Activated CD8-positive, alpha-beta memory T cell treated with anti-CD3 and anti-CD28 coated beads, Interleukin-2, amount 50 U/mL, for 1 hour (primary cell): ENCODE data around the gene TMEM190.

Source experiments
- DNase-seq: peaks from one replicate; pipeline ENCODE4 v3.0.0-alpha.2; 2020; ENCODE audit errors: extremely low read depth

TMEM190 gene

GRCh38 chr19:55370305-55370988, 6.2 kb upstream of the TMEM190 start, which contains the start of gene IL11:
IL11 (minus strand) TSS chr19:55370463; CDS start chr19:55370310, 153 bp downstream.
- DNase-seq, result no peak

DNA sequence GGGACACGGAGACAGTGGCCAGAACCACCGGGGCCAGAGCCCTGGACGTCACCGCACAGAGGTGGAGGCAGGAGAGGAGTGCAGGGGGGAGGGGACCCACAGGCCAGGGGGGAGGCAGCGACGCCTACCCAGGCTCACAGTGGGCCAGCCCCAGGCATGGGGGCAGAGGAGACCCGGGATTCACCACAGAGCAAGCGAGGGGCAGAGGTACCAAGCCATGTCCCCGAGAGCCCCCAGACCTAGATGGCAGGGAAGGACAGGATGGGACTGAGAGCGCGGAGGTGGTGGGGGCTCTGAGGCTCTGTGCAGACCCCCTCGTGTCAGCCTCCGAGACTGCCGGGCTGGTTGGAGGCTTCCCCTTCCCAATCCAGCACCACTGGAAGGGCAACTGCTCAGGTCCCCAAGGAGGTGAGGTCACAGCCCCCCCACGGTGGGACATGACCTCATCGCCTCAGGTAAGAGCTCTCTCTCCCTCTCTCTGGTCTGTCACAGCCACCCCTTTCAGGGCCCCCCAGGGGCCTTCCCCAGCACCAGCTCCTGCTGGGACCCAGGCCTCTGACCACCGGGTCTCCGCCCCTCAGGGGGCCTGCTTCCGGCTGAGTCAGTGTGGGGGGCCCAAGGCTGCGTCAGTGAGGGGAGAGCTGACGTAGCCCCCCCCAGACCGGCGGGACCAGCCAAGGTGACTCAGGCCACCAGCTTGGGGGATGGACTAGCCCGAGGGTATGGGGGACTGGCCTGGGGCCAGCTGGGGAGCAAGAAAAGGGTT, 4.1 kb upstream of the TMEM190 start:
- DNase-seq, result no peak

- DNase-seq, result no peak
Measured at GRCh38 chr19:55373306-55373992, 3.2 kb upstream of the TMEM190 start.

- no peak for DNase-seq
Measured at GRCh38 chr19:55373993-55374757, 2.5 kb upstream of the TMEM190 start.

DNA sequence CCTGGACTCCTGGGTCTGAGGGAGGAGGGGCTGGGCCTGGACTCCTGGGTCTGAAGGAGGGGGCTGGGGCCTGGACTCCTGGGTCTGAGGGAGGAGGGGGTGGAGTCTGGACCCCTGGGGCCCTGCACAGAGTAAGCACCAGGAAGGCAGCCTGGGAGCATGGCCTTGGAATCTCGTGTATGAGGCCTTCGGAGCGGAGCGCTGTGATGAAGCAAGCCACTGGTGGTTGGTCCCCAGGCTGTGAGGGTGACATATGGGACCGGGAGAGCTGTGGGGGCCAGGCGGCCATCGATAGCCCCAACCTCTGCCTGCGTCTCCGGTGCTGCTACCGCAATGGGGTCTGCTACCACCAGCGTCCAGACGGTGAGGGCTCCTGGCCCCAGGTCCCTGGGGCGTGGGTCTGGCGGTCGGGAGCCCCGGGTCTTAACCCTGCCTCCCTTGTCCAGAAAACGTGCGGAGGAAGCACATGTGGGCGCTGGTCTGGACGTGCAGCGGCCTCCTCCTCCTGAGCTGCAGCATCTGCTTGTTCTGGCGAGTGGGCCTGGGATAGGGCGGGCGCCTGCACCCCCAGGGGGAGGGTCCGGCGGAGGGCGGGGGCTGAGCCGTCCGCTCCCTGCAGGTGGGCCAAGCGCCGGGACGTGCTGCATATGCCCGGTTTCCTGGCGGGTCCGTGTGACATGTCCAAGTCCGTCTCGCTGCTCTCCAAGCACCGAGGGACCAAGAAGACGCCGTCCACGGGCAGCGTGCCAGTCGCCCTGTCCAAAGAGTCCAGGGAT, 918 bp downstream of the TMEM190 start:
- DNase-seq, result no peak

DNA sequence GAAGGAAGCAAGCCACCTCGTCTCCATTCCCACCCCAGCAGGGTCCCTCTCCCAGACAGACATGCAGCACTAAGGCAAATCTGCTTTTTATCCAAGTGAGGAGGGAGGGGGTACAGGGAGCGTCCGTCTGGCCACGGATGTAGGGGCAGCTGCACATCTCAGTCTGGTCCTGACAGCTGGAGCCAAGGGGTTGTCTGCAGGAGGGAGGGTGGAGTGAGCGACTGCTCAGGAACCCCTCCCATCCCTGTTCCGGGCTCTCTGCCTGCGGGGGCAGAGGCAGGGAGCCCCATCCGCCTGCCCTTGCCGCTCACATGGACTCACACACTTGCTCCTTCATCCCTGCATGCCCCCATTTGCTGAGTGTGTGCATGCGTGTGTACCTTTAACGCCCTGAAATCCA, 2.5 kb downstream of the TMEM190 start:
- DNase-seq, result no peak

DNA sequence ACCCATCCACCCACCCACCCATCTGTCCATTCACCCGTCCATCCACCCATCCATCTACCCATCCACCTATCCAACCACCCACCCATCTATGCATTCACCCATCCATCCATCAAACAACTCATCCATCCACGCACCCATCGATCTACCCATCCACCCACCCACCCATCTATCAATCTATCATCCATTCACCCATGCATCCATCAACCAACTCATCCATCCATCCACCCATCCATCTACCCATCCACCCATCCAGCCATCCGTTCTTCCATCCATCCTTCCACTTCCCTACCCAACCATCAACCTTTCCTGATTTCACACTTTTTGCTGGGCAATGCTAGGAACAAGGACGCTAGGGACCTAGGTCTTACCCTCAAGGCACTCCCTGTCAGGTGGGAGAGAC, 5.4 kb downstream of the TMEM190 start:
- no peak for DNase-seq

- no peak for DNase-seq
Measured at GRCh38 chr19:55382522-55383054, 6.0 kb downstream of the TMEM190 start.

DNA sequence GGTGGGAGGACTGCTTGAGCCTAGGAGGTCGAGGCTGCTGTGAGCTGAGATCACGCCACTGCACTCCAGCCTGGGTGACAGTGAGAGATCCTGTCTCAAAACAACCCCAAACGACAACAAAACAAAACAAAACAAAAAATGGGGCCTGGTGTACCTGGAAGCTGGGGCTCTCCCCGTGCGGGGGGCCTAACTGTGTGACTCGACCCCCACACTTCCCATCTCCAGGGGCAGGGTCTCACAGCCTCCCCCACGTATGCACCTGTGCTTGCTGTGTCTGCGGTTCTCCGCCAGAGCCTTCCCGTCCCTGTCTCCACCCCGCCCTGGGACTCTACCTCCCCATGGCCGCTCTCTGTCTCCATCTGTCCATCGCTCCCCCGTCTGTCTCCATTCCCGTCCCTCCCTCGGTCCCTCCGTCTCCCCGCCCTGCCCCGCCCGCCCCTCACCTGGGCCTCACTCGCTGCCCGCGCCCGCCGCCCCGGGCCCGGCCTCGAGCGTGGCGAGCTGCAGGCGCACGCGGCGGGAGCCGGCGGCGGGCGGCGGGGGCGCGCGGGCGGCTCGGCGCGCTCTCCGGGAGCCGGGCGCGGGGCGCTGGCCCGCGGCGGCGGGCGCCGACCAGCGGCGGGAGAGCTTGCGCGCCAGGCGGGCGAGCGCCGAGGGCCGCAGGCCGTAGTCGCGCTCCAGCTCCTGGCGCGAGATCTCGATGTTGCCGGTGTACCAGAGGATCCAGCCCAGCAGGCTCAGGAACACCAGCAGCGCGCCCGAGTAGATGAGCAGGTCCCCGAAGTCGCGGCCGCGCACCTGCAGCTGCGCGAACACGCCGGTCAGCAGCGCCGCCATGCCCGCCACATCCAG, 6.9 kb downstream of the TMEM190 start:
- no peak for DNase-seq

DNA sequence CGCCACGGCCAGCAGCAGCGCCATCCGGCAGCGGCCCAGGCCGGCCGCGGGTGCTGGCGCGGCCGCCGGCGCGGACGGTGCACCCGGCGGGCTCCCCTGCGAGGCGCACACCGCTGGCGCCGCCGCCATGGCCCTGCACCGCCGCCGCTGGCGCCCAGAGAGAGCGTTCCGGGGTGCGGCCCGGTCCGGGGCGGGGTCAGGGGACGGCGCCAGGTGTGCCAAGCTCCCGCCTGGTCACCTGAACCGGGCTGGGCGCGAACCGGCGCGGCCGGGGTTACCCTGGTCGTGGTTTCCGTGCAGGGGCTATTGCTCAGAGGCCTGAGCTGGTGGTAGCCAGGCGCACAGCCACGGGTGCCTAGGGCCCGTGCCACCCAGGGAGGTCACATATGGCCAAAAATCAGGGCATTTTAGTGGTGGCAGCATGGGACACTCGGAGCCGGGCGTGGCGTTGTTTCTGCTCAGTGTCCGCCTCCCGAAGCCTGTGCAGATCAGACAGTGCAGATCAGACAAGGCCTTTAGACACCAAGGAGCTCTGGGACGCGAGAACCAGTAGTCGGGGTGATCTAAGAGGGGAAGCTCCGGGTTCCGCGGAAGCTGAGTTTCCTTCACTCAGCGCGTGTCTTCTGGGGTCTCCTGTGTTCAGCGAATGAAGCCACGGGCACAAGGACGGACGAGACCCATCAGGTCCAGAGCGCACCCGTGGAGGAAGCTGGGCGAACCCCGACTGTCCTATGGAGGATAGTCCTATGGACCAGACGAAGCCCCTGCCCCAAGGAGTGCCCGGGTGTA, 7.7 kb downstream of the TMEM190 start, which contains the start of gene TMEM238:
TMEM238 (minus strand) TSS at position 162 of the 789 bp plus-strand sequence; CDS start at position 129, 33 bp downstream.
- no peak for DNase-seq

- peak; percentile 79 for DNase-seq
Measured at GRCh38 chr19:55384920-55385723, 8.5 kb downstream of the TMEM190 start.

DNA sequence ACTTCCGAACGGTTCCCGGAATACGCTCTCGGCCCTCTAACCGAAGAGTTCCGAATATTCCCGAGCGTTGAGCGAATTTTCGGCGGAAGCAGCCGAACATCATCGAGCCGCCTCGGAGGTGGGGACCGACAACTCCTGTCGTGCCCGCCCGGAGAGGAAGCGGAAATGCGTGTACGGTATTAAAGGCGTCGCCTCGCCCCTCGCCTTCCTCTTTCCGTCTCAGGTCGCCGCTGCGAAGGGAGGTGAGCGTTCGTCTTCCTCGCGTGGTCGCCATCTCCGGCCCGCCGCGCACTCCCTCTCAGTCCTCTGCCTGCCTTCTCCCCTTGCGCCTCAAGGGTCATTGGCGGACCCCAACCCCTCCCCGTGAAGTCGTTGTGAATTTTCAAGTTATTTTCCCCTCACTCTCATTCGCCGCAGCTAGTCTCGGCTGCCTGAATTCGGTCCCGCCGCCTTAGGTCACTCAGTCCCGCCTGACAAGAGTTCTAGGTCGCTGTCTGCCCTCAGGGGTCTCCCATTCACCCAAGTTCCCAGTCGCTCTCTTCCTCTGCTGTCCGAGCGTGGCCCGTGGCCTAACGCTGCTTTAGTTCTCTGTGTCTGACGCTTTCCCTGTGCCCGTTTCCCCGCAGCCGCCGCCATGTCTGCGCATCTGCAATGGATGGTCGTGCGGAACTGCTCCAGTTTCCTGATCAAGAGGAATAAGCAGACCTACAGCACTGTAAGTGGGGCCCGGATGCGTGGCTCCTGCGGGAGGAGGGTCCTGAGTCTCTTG, 9.3 kb downstream of the TMEM190 start, which contains the start of gene RPL28:
RPL28 (plus strand) TSS at position 209 of the 769 bp plus-strand sequence; CDS start at position 635, 426 bp downstream.
- peak; percentile 96 for DNase-seq

DNA sequence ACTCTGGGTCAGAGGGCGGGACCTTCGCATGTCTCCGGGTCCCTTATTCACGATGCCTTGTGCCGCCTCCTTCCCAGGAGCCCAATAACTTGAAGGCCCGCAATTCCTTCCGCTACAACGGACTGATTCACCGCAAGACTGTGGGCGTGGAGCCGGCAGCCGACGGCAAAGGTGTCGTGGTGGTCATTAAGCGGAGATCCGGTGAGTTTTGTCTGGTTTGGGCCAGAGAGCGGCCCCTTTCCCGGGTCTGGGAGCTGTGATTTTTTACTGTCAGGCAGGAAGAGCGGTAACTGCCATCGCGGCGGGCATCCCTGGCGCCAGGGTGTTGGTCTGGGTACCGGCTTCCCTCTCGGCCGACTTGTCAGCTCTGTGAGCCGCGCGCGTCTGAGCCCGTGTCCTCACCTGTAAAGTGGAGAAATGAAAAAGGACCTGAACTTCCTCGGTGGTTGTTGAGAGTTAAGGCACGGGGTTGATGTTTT, 9.9 kb downstream of the TMEM190 start:
- DNase-seq, result no peak

GRCh38 chr19:55387736-55388497, 11.3 kb downstream of the TMEM190 start:
- DNase-seq, result no peak

GRCh38 chr19:55389386-55390317, 13.0 kb downstream of the TMEM190 start:
- no peak for DNase-seq
